ENCODE results near the gene TMEM229B. TPM values are rescaled to one million over a fixed set of nuclear protein-coding genes. Genes with fewer than 3 reads are reported as not detected.

Gene TMEM229B
- total and polyA plus RNA-seq, 2 of the 4 experiments (the other 2 are of a cell fraction), result under 0.01 TPM; not detected in 1

GRCh38 chr14:67429510-67430205 lies 58.9 kb downstream of the TMEM229B start:
- H2AK9ac ChIP-seq (replicated peaks; ENCODE audit: low read depth, low read length, poor library complexity), result no peak overlapping the region
- intact Hi-C loops (cut with micrococcal nuclease) (no loop called here), dilution Hi-C loops (cut with HindIII; ENCODE audit: low sequenced_read_pairs, unreplicated experiment) (no loop called here), in situ Hi-C loops (cut with MboI; ENCODE audit: low sequenced_read_pairs) (loop anchor here (5.0 to 25.0 kb wide), 2 partner anchors 138 to 283 kb away; partner anchors contain the start of gene RDH12)
- no peak overlapping the region for H3K18ac ChIP-seq (ENCODE audit: low read depth, low read length)
- H3K9ac ChIP-seq (ENCODE audit: low read depth, low read length), result no peak overlapping the region
- H4K8ac ChIP-seq (ENCODE audit: low read depth in 2 of 2, low read length in 2 of 2), result no peak overlapping the region
- H4K20me1 ChIP-seq (ENCODE audit: insufficient read depth, low read length), result no peaks in the 10 kb centered on the region
- TF ChIP-seq USF2 (IDR thresholded peaks at IDR 0.05; ENCODE audit: low read depth, low read length) (no peak), CEBPB (IDR thresholded peaks at IDR 0.05; ENCODE audit: low read depth, low read length) (0 out of 2 replicates have a peak, but pooled peaks have one; percentile 0)
- no peaks in the 10 kb centered on the region for H3K4me1 ChIP-seq (ENCODE audit: control insufficient read depth, insufficient read depth, low read length)
- no peak overlapping the region for H2AK5ac ChIP-seq (ENCODE audit: low read depth, low read length)
- ChIA-PET POLR2A (ENCODE audit: unreplicated experiment) (no interaction called here), CTCF (interaction anchor here (1.5 kb wide), 1 partner anchor 142 kb away, joined by 4 read pairs; no protein-coding TSS in a partner anchor)
- DNase-seq (no peak), ATAC-seq (ENCODE audit: low read depth) (no peak)
- H3K9me1 ChIP-seq (ENCODE audit: insufficient read depth, low read length), result no peaks in the 10 kb centered on the region
- H2BK5ac ChIP-seq (ENCODE audit: low read depth, low read length, poor library complexity, severe bottlenecking), result no peak overlapping the region
- H3K4ac ChIP-seq (ENCODE audit: low read depth, low read length), result no peak overlapping the region
- no peak overlapping the region for H3K14ac ChIP-seq (replicated peaks; ENCODE audit: low read depth, low read length)
- H3K36me3 ChIP-seq (ENCODE audit: control insufficient read depth, insufficient read depth, low read length), result no peaks in the 10 kb centered on the region
- WGBS, 2 experiments (ENCODE audit: extremely low coverage in 2 of 2, insufficient read length in 1 of 2), result 14% methylated on average over 1 of the region's 9 CpGs; no CpG with 5 or more reads in 1 of the 2 experiments
- no peak overlapping the region for H4K91ac ChIP-seq (ENCODE audit: insufficient read depth, low read depth, low read length)
- H4K5ac ChIP-seq (ENCODE audit: low read depth, low read length), result no peak overlapping the region
- BruUV-seq (replicated peaks), result no TSS peak
- no peak overlapping the region for H3K56ac ChIP-seq (ENCODE audit: extremely low read depth, insufficient read depth, low read length)
- H3K27ac ChIP-seq (ENCODE audit: insufficient read depth, low read length), result no peak overlapping the region
- no peak overlapping the region for H3K4me3 ChIP-seq (ENCODE audit: insufficient read depth, low read depth, low read length)
- H3K23ac ChIP-seq (ENCODE audit: low read depth, low read length), result no peak overlapping the region
- no peak overlapping the region for H2AFZ ChIP-seq (replicated peaks; ENCODE audit: low read length, poor library complexity)
- no peak overlapping the region for H2BK15ac ChIP-seq (ENCODE audit: low read depth, low read length)
- H2BK20ac ChIP-seq (ENCODE audit: low read depth, low read length), result no peak overlapping the region
- H3K9me3 ChIP-seq (ENCODE audit: control insufficient read depth, insufficient read depth, low read length), result no peaks in the 10 kb centered on the region
- H3K79me1 ChIP-seq (ENCODE audit: low read depth in 1 of 2, low read length in 2 of 2), result no peaks in the 10 kb centered on the region
- peaks cover 20% of the 10 kb centered on the region for H3K27me3 ChIP-seq (ENCODE audit: control insufficient read depth, insufficient read depth, low read length)
- H3K4me2 ChIP-seq (ENCODE audit: low read depth, low read length), result no peak overlapping the region
- H2BK120ac ChIP-seq (ENCODE audit: low read depth, low read length), result no peak overlapping the region
